SK-N-SH (cell line): Measurements from ENCODE around the gene PTPRB.

Experiments
- CTCF ChIP-seq: fragments of 200-600 bp; sonication (generic); IDR thresholded peaks from 2 replicates; pipeline ENCODE4 v1.6.1; 2017; ENCODE audit warnings: antibody characterized with exemption, mild to moderate bottlenecking, moderate library complexity
- EP300 ChIP-seq, 2 experiments: IDR thresholded peaks; 2 replicates each; pipeline versions ENCODE4 v1.4.0 to v1.6.1; 2012; ENCODE audit warnings: borderline replicate concordance in 1 of 2, low read depth in 1 of 2, low read length in 1 of 2
- EZH2phosphoT487 ChIP-seq: fragments of 200-600 bp; sonication (generic); IDR thresholded peaks from 2 replicates; pipeline ENCODE4 v1.6.1; 2017; ENCODE audit warnings: low read depth, mixed run types, mild to moderate bottlenecking, antibody characterized with exemption, moderate library complexity, borderline replicate concordance
- FOSL2 ChIP-seq: IDR thresholded peaks from 2 replicates; pipeline ENCODE4 v1.4.0; 2012; ENCODE audit warnings: low read depth, mild to moderate bottlenecking, moderate library complexity, borderline replicate concordance
- POLR2AphosphoS5 ChIP-seq: IDR thresholded peaks from 2 replicates; pipeline ENCODE4 v1.6.1; 2012; ENCODE audit warnings: low read depth, low read length
- RCOR1 ChIP-seq: fragments of 150-350 bp; IDR thresholded peaks from 2 replicates; pipeline ENCODE4 v1.6.1; 2017; ENCODE audit warnings: antibody characterized with exemption, low read length
- USF1 ChIP-seq: IDR thresholded peaks from 2 replicates; pipeline ENCODE4 v1.4.0; 2012; ENCODE audit warnings: low read depth, borderline replicate concordance

GRCh38 chr12:70652451-70652850, 15.2 kb upstream of the PTPRB start:
- TF ChIP-seq CTCF (no peak), RCOR1 (no peak), USF1 (no peak), EP300 (IDR thresholded peaks at IDR 0.05; ENCODE audit: borderline replicate concordance in 1 of 2, low read depth in 1 of 2, low read length in 1 of 2) (no peak), FOSL2 (no peak), EZH2phosphoT487 (no peak), POLR2AphosphoS5 (no peak)
